ENCODE measurements around the gene CYTH1. TPM values are rescaled to one million over a fixed set of nuclear protein-coding genes. Genes with fewer than 3 reads are reported as not detected.

CYTH1 gene, protein sequence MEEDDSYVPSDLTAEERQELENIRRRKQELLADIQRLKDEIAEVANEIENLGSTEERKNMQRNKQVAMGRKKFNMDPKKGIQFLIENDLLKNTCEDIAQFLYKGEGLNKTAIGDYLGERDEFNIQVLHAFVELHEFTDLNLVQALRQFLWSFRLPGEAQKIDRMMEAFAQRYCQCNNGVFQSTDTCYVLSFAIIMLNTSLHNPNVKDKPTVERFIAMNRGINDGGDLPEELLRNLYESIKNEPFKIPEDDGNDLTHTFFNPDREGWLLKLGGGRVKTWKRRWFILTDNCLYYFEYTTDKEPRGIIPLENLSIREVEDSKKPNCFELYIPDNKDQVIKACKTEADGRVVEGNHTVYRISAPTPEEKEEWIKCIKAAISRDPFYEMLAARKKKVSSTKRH
- total RNA-seq, result 10 to 100 TPM; 42.1 to 86.7 (median 67.5) TPM

DNA sequence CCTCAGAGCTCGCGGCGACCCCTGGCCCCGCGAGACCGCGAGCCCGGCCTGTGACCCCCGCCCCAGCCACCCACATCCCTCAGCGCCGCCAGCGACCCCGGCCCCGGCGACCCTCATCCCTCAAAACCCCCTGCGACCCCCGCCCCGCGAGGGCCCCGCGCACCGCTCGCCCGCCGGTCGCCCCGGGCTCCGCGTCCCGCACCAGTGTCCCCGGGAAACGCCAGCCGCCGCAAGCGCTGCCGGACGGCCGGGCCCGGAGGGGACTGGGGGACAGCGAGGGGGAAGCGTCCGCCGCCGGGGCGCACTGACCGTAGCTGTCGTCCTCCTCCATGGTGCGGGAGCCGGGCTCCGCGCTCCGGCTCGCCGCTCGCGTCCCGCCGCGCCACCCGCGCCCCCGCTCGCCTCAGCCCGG is at the start of gene CYTH1:
Gene CYTH1, minus strand, starts transcription at position 381 of the 412 bp plus-strand sequence. Its CDS starts 50 bp downstream, at position 331.
- whole genome bisulfite sequencing, 2 donors, result no CpG with 5 or more reads among the region's 64 CpGs
- TF ChIP-seq POLR2A (IDR thresholded peaks at IDR 0.05) (peak in 2 of 4 donors; percentile 64 to 85), CTCF (IDR thresholded peaks at IDR 0.05) (no peak)
- H3K36me3 ChIP-seq, result no peaks in the 10 kb centered on the region
- H3K27ac ChIP-seq, result peak within 1 kb of the TSS; percentile 97 to 99 (median 98)
- no peaks in the 10 kb centered on the region for H3K27me3 ChIP-seq
- intact Hi-C loops (cut with DNase I), result no loop called here
- DNase-seq, result no peak
- peak within 1 kb of the TSS; percentile 76 to 100 (median 100) for H3K4me3 ChIP-seq
- H3K4me1 ChIP-seq, result peaks cover 22 to 81% (median 29%) of the 10 kb centered on the region in 3 donors
- no peaks in the 10 kb centered on the region for H3K9me3 ChIP-seq

GRCh38 chr17:78829477-78829876 is 47.4 kb upstream of the CYTH1 start:
- Histone ChIP-seq H3K36me3 (peaks cover 0 to 100% (median 29%) of the 10 kb centered on the region in 3 donors), H3K4me1 (peaks cover 0 to 17% (median 0%) of the 10 kb centered on the region in 3 donors), H3K27me3 (no peaks in the 10 kb centered on the region), H3K27ac (no peak overlapping the region), H3K9me3 (no peaks in the 10 kb centered on the region), H3K4me3 (no peak overlapping the region)
- intact Hi-C loops (cut with DNase I), result no loop called here
- DNase-seq, result no peak
- WGBS, 2 donors, result 89 to 97% methylated on average over 6 of the region's 6 CpGs
- no peak for TF ChIP-seq CTCF (IDR thresholded peaks at IDR 0.05)
- no peak for TF ChIP-seq POLR2A (IDR thresholded peaks at IDR 0.05)

DNA sequence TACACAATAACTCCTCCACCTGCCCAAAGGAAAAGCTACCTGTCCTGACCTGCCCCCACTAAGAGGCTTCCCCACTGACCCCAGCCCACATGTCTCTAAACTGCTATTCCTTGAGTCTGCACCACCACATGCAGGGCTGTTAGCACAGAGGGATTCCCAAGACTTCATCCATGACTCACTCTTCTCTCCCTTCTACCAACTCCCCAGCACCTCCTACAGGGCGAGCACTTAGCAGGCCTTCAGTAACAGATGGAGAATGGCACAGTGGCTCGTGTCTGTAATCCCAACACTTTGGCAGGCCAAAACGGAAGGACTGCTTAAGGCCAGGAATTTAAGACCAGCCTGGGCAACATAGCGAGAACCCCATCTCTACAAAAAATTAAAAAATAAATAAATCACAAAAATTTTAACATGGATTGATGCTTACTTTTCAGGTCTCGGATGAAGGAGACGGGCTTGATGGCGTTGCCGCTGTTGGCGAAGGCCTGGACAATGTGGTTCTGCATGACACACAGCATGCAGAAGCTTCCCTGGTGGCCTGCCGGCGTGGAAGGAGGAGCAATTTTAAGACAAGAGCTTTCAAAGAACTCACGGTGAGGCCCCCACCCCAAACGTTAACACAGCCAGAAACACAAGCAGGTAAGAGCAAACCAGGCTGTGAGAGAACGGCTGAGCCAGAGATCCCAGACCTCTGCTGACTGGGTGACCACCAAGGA is 46.6 kb upstream of the CYTH1 start:
- H3K27ac ChIP-seq, result no peak overlapping the region
- WGBS, 2 donors, result 84 to 89% methylated on average over 13 to 14 of the region's 14 CpGs
- TF ChIP-seq CTCF (IDR thresholded peaks at IDR 0.05), result peak in 1 of 6 experiments; percentile 42
- TF ChIP-seq POLR2A (IDR thresholded peaks at IDR 0.05), result no peak
- no peak overlapping the region for H3K4me3 ChIP-seq
- H3K27me3 ChIP-seq, result no peaks in the 10 kb centered on the region
- no peaks in the 10 kb centered on the region for H3K9me3 ChIP-seq
- intact Hi-C loops (cut with DNase I), result no loop called here
- H3K36me3 ChIP-seq, result peaks cover 6 to 100% (median 20%) of the 10 kb centered on the region in 3 donors
- H3K4me1 ChIP-seq, result peaks cover 0 to 17% (median 0%) of the 10 kb centered on the region in 3 donors
- no peak for DNase-seq

- Histone ChIP-seq H3K27me3 (no peaks in the 10 kb centered on the region), H3K4me1 (peaks cover 0 to 2% (median 0%) of the 10 kb centered on the region in 3 donors), H3K4me3 (no peak overlapping the region), H3K27ac (peak overlapping the region in 1 of 4 donors; percentile 55), H3K36me3 (peaks cover 14 to 100% (median 28%) of the 10 kb centered on the region in 3 donors), H3K9me3 (no peaks in the 10 kb centered on the region)
- no peak for DNase-seq
- intact Hi-C loops (cut with DNase I), result no loop called here
- WGBS, 2 donors, result 85 to 92% methylated on average over 12 to 14 of the region's 21 CpGs
- TF ChIP-seq CTCF (IDR thresholded peaks at IDR 0.05) (no peak), POLR2A (IDR thresholded peaks at IDR 0.05) (no peak)
Observed at GRCh38 chr17:78826836-78827509, 44.9 kb upstream of the CYTH1 start.
